Fibroblast of upper back skin (primary cell): ENCODE measurements around the gene CENPV.
"Not testable (repeated sequence)": the region's sequence is repeated elsewhere in the genome, so short reads cannot be mapped to it uniquely, and the experiment has no call there.

Experiments used
- DNase-seq: peaks from one replicate; pipeline ENCODE4 v3.0.0-alpha.2; 2013

CENPV gene

DNA sequence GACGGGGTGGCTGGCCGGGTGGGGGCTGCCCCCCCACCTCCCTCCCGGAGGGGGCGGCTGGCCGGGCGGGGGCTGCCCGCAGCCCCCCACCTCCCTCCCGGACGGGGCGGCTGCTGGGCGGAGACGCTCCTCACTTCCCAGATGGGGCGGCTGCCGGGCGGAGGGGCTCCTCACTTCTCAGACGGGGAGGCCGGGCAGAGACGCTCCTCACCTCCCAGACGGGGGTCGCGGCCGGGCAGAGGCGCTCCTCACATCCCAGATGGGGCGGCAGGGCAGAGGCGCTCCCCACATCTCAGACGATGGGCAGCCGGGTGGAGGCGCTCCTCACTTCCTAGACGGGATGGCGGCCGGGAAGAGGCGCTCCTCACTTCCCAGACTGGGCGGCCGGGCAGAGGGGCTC, 41.2 kb downstream of the CENPV start:
- not testable (repeated sequence) for DNase-seq

DNA sequence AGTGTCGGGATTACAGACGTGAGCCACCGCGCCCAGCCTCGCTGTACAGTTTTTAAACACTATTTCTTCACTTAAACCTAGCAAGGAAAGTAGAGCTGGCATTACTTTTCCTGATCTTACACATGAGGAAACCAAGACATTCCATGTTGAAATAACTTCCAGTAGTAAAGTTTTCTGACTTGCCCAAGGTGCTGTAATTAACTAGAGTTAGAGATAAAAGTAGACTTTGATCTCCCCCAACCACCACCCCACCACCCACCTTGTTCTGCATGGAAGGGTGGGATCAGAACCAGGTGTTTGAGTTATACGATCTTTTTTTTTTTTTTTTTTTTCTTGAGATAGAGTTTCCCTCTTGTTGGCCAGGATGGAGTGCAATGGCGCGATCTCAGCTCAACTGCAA, 47.1 kb downstream of the CENPV start:
- no peak for DNase-seq

GRCh38 chr17:16304830-16305229, 48.4 kb downstream of the CENPV start:
- DNase-seq: peak; percentile 40

DNA sequence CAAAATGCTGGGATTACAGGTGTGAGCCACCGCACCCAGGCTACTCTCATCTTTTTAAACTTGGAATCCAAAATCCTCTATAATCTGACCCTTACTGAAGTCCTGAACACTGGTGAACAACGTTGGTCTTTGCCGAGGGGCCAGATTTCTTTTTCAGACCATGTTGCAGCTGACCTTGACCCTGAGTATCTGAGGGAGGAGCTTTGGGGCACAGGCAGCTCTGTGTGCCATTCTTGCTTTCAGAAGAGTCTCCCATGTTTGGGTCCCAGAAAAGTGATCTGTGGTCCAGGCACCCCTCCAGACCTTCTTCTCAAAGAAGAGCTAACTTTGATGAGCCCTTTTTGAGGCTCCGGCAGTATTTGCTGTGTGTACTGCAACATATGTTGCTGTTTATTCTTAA, 50.4 kb downstream of the CENPV start:
- DNase-seq: no peak

DNA sequence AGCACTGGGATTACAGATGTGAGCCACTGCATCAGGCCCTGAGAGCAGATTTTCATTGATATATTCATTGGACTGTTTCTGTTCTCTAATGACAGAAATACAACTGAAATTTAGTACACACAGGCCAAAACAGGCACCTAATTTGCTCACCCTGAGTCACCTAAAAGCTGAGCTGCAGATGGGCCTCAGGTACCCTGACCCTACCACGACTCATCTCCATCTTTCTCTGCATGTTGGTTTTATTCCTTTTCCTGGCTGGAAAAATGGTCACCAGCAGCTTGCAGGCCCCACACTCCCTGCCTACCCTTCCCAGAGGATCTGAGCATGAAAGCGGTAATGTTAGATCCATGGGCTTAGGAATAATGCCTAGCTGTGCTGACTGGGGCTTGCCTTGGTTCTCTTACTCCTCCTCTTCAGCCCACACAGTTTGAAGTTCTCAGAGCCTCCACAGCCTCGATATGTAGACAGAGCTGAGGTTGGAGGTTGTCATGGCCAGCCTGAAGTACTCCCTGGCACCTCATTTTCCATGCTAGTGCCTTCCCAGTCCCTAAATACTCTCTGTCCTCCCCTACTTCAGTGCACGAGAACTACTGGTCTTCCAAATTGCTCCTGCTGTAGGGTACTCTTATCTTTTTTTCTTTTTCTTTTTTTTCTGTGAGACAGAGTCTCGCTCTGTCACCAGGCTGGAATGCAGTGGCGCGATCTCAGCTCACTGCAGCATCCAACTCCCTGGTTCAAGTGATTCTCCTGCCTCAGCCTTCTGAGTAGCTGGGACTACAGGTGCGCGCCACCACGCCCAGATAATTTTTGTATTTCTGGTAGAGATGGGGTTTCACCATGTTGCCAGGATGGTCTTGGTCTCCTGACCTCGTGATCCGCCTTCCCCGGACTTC, 51.1 kb downstream of the CENPV start:
- DNase-seq: no peak

GRCh38 chr17:16300554-16300953, 52.7 kb downstream of the CENPV start:
- DNase-seq: no peak

GRCh38 chr17:16298140-16298662, 55.1 kb downstream of the CENPV start:
- no peak for DNase-seq

DNA sequence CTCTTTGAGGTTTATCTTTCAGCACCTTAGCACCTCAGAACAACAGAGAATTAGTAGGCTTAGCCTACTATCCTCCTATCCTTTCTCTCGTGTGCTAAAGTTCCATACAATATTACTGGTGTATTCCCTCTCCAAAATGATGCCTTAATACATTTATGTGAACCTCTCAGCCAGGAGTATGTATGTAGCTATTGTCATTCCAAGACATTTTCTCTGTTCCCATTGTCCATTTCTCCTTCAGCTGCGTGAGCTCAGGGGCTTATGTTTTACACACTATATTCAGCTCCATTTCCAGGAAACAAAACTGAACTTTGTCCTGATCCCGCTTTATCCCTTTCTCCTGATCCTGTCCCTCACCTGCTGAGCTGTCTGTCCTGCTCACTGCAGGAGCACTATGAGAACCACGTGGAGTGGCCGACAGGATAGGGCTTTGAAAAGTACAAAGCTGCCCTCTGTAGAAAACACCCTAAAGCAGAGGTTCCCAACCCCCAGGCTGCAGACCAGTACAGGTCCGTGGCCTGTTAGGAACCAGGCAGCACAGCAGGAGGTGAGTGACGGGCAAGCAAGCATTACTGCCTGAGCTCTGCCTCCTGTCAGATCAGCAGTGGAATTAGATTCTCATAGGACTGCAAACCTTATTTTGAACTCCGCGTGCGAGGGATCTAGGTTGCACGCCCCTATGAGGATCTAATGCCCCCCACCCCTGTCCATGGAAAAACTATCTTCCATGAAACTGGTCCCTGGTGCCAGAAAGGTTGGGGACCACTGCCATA, 55.7 kb downstream of the CENPV start:
- DNase-seq: no peak

GRCh38 chr17:16296072-16296471, 57.2 kb downstream of the CENPV start:
- DNase-seq: not testable (repeated sequence)

DNA sequence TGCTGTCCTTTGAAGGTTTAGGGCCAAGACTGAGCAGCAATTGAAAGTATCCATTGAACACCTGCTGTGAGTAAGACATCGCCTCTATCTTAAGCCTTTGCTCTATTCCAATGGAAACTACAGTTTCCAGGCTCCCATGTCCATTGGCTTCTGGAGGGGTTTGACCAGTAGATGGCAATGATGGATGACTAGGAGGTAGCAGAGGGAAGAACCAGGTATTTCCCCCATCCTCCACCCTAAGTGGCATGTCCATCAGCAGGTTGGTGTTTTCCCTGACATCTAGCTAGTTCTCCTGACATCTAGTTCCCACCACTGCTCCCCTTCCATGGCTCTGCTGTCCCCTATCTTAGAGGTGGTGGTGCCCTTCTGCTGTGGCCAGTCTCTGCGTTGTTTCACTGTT, 58.7 kb downstream of the CENPV start:
- DNase-seq: no peak

GRCh38 chr17:16293931-16294330, 59.3 kb downstream of the CENPV start:
- DNase-seq: no peak
